Smooth muscle cell (in vitro differentiated cells): ENCODE results near the gene ATP11A. TPM values are rescaled to one million over a fixed set of nuclear protein-coding genes. Genes with fewer than 3 reads are reported as not detected.

Experiments
- DNase-seq: peaks from one replicate; lab custom pipeline; 2025; ENCODE audit not compliant: unreplicated experiment; lab: John Stamatoyannopoulos, UW
- H2AFZ ChIP-seq: fragments of 200-600 bp; sonication (generic); 2 replicates; pipeline ENCODE4 v1.6.0; 2016; ENCODE audit warnings: antibody characterized with exemption, low read depth, mild to moderate bottlenecking
- H3F3A ChIP-seq: fragments of 200-600 bp; sonication (generic); 2 replicates; pipeline ENCODE4 v1.6.0; 2017; ENCODE audit warnings: antibody characterized with exemption, low read depth
- H3K27ac ChIP-seq: fragments of 200-600 bp; sonication (generic); 2 replicates; pipeline ENCODE4 v1.5.1; 2016; ENCODE audit warnings: low read depth, mild to moderate bottlenecking
- H3K27me3 ChIP-seq: fragments of 200-600 bp; sonication (generic); 2 replicates; pipeline ENCODE4 v1.6.1; 2016; ENCODE audit warnings: low read depth, mild to moderate bottlenecking
- H3K36me3 ChIP-seq: fragments of 200-600 bp; sonication (generic); 2 replicates; pipeline ENCODE4 v1.5.1; 2016; ENCODE audit warnings: low read depth
- H3K4me1 ChIP-seq: fragments of 200-600 bp; sonication (generic); 2 replicates; pipeline ENCODE4 v1.5.1; 2016; ENCODE audit warnings: low read depth
- H3K4me2 ChIP-seq: fragments of 200-600 bp; sonication (generic); 2 replicates; pipeline ENCODE4 v1.6.0; 2016; ENCODE audit warnings: mild to moderate bottlenecking
- H3K4me3 ChIP-seq: fragments of 200-600 bp; sonication (generic); 2 replicates; pipeline ENCODE4 v1.5.1; 2016; ENCODE audit warnings: mild to moderate bottlenecking
- H3K79me2 ChIP-seq: fragments of 200-600 bp; sonication (generic); 2 replicates; pipeline ENCODE4 v1.6.0; 2016; ENCODE audit warnings: low read depth, mild to moderate bottlenecking
- H3K9ac ChIP-seq: fragments of 200-600 bp; sonication (generic); 2 replicates; pipeline ENCODE4 v1.6.0; 2016; ENCODE audit warnings: low read depth
- H3K9me3 ChIP-seq: fragments of 200-600 bp; sonication (generic); replicated peaks from 2 replicates; pipeline ENCODE4 v1.5.1; 2016; ENCODE audit warnings: low read depth
- H4K20me1 ChIP-seq: fragments of 200-600 bp; sonication (generic); 2 replicates; pipeline ENCODE4 v1.6.0; 2016; ENCODE audit warnings: low read depth
- CTCF ChIP-seq: fragments of 200-600 bp; sonication (generic); IDR thresholded peaks from 2 replicates; pipeline ENCODE4 v1.5.1; 2017; ENCODE audit warnings: borderline replicate concordance, mild to moderate bottlenecking, antibody characterized with exemption; ENCODE audit not compliant: insufficient read depth, poor library complexity, severe bottlenecking
- WGBS: methylation state at CpG from one replicate; pipeline ENCODE4 v1.1.7; 2016; ENCODE audit warnings: low lambda C conversion rate; 5-methylcytosine and 5-hydroxymethylcytosine counted together
- polyA plus RNA-seq: library from polyadenylated mRNA; unstranded; fragments of >200 nt; fragmentation: Nextera tagmentation; extraction: Ambion mirVana; gene quantifications from 2 replicates; pipeline ENCODE4 v1.2.1, GENCODE V29; 2016
- total RNA-seq: library from RNA; depleted of rRNA; stranded (reverse); fragments of >200 nt; gene quantifications from 2 replicates; pipeline ENCODE4 v1.2.3, GENCODE V29; 2014

The ATP11A gene
- total and polyA plus RNA-seq, 2 experiments from 2014 or later: 6.5 to 7.5 TPM

- Histone ChIP-seq H3K9me3 (no peaks in the 10 kb centered on the region), H3K4me1 (peaks cover 25% of the 10 kb centered on the region), H3K36me3 (no peaks in the 10 kb centered on the region), H2AFZ (no peak overlapping the region), H3K4me3 (no peak overlapping the region), H3K79me2 (peaks cover 51% of the 10 kb centered on the region), H3F3A (no peaks in the 10 kb centered on the region), H3K27me3 (no peaks in the 10 kb centered on the region), H3K4me2 (no peak overlapping the region), H4K20me1 (peaks cover 34% of the 10 kb centered on the region), H3K27ac (no peak overlapping the region), H3K9ac (no peak overlapping the region)
- DNase-seq: no peak
- TF ChIP-seq CTCF: no peak
- 93% methylated on average over 32 of the region's 32 CpGs for WGBS
These were observed 10.6 kb downstream of the ATP11A start for GRCh38 chr13:112700291-112701060.

GRCh38 chr13:112702341-112702985 lies 12.6 kb downstream of the ATP11A start:
- Histone ChIP-seq H3K79me2 (peaks cover 45% of the 10 kb centered on the region), H3K36me3 (no peaks in the 10 kb centered on the region), H3K9ac (peak overlapping the region; percentile 3), H3K27ac (peak overlapping the region; percentile 67), H3F3A (no peaks in the 10 kb centered on the region), H3K9me3 (no peaks in the 10 kb centered on the region), H3K4me1 (peaks cover 25% of the 10 kb centered on the region), H2AFZ (no peak overlapping the region), H3K4me2 (peak overlapping the region; percentile 50), H4K20me1 (peaks cover 34% of the 10 kb centered on the region), H3K27me3 (no peaks in the 10 kb centered on the region), H3K4me3 (no peak overlapping the region)
- TF ChIP-seq CTCF: no peak
- 77% methylated on average over 32 of the region's 32 CpGs for WGBS
- DNase-seq: no peak

GRCh38 chr13:112702986-112703379 lies 13.1 kb downstream of the ATP11A start:
- peak overlapping the region; percentile 3 for H3K9ac ChIP-seq
- no peak for TF ChIP-seq CTCF
- WGBS: 17% methylated on average over 6 of the region's 6 CpGs
- peaks cover 45% of the 10 kb centered on the region for H3K79me2 ChIP-seq
- no peaks in the 10 kb centered on the region for H3K9me3 ChIP-seq
- H4K20me1 ChIP-seq: peaks cover 31% of the 10 kb centered on the region
- no peaks in the 10 kb centered on the region for H3K27me3 ChIP-seq
- peaks cover 24% of the 10 kb centered on the region for H3K4me1 ChIP-seq
- no peak overlapping the region for H2AFZ ChIP-seq
- no peaks in the 10 kb centered on the region for H3K36me3 ChIP-seq
- H3K4me3 ChIP-seq: no peak overlapping the region
- peak overlapping the region; percentile 67 for H3K27ac ChIP-seq
- H3F3A ChIP-seq: no peaks in the 10 kb centered on the region
- peak overlapping the region; percentile 50 for H3K4me2 ChIP-seq
- DNase-seq: peak; percentile 33
